Epidermal melanocyte (primary cell): Measurements from ENCODE around the gene TMEM229B.
"Not testable (repeated sequence)": the region's sequence is repeated elsewhere in the genome, so short reads cannot be mapped to it uniquely, and the experiment has no call there.

ENCODE experiments used
- DNase-seq: peaks from one replicate; pipeline ENCODE4 v3.0.0; 2011; ENCODE audit warnings: low spot score; ENCODE audit not compliant: insufficient read length

Gene TMEM229B

DNA sequence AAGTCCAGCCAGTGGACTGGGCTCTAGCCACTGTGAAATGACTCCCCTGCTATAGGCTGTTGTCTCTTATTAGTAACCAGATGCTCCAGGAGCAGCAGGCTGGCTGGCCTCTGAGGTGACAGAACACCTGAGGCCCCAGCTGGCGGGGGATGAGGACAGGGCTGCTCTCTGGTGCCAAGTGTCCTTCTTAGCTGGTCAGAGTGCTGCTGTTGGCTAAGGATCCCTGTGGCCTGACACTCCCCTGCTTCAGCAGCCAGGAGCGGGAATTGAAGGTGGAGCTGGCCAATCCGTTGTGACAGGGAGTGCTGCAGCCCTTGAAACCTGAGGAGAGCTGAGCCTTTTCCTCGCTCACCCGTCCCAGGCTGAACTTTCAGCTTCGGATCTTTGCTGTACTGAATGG is 30.7 kb downstream of the TMEM229B start:
- DNase-seq: no peak

DNA sequence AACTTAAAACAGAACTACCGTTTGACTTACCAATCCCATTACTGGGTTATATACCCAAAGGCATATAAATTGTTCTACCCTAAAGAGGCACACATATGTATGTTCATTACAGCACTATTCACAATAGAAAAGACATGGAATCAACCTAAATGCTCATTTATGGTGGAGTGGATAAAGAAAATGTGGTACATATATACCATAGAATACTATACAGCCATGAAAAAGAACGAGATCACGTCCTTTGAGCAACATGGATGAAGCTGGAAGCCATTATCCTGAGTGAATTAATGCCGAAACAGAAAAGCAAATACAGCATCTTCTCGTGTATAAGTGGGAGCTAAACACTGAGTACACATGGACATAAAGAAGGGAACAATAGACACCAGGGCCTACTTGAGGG is 31.8 kb downstream of the TMEM229B start:
- no peak for DNase-seq

DNA sequence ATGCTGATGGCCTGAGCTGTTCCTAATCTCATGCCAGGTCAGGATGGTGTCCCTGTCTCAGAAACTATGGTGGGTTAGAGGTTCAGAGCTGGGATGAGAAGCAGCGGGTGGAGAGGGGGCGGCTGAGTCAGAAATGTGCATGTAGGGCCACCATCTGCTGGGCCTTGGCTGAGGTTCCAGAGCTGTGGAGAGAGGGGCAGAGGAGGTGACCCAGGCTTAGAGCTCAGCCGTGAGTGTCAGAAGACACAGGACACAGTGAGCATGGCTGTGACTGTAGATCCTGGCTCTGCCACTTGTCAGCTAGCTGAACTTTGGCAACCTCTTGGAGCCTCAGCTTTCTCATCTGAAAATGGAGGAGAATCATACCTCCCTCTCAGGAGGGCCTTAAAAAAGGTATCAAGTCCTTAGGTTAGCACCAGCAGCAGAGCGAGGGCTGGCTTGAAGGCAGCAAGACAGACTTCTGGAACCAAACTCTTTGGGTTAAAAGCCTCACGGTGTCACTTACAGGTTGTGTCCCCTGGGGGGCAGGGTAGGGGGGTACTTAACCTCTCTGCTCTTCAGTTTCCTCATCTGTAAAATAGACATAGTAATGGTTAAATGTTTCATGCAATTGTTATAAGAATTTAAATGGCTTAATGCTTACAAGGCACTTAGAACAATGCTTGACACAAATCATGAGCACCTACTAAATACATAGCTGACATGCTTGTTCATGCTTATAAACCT is 34.8 kb downstream of the TMEM229B start:
- DNase-seq: no peak

DNA sequence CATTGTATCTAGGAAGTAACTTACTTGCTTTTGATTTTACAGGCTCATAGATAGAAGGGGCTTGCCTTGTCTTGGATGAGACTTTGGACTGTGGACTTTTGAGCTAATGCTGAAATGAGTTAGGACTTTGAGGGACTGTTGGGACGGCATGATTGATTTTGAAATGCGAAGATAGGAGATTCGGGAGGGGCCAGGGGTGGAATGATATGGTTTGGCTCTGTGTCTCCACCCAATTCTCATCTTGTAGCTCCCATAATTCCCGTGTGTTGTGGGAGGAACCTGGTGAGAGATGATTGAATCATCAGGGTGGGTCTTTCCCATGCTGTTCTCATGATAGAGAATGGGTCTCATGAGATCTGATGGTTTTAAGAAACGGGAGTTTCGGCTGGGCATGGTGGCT is 36.9 kb downstream of the TMEM229B start:
- DNase-seq: not testable (repeated sequence)

DNA sequence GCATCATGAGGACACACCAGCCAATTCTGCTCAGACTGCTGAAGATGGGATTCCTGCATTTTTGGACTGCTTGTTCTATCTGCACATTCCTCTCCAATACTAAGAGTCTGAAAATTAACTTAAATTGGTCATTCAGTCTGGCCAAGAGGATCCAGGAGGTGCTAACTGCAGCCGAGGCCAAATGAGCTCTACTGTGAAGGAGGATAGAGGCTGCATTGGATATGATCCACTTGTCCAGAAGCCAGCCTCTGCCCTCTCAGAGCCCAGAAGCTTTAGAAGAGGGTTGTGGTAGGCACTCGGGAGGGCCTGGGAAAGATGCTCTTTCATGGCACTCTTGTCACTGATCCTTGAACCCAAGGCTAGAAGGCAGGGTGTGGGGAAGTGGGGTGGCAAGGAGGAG is 39.4 kb downstream of the TMEM229B start:
- DNase-seq: no peak

DNA sequence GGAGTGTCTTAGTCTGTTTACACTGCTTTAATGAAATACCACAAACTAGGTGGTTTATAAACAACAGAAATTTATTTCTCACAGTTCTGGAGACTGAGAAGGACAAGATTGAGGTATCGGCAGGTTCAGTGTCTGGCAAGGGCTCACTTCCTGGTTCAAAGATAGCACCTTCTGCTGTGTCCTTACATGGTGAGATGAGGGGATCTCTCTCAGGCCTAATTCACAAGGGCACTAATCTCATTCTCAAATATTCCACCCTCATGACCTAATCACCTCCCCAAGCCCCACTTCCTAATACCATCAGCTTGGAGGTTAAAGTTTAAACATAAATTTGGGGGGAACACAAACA is 41.5 kb downstream of the TMEM229B start:
- DNase-seq: no peak

DNA sequence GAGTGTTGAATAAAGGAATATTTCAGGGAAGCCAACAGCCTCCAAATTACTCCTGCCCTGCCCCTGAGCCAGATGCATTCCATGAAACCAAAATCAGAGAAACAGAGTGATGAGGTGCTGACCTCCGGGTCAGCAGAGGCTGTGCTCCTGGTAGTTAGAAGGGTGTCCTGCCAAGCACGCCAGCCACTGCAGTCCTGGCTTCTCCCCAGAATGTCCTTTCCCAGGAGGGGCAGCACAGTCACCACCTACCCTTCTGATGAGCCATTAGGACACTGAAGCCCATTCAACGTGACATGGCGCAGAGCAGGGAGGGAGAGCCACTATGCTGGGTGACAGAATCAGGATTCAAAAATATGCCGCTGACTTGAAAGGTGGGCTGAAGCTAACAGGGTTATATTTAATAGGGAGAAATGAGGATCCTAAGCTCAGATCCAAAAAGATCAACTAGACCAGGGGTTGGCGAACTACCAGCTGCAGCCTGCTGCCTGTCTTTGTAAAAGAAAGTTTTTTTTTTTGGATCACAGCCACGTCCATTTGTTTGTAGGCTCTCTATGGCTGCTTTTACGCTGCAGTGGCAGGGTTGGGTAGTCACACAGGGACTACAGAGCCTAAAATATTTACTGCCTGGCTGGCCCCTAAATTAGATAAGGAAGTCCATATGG is 42.0 kb downstream of the TMEM229B start:
- no peak for DNase-seq

DNA sequence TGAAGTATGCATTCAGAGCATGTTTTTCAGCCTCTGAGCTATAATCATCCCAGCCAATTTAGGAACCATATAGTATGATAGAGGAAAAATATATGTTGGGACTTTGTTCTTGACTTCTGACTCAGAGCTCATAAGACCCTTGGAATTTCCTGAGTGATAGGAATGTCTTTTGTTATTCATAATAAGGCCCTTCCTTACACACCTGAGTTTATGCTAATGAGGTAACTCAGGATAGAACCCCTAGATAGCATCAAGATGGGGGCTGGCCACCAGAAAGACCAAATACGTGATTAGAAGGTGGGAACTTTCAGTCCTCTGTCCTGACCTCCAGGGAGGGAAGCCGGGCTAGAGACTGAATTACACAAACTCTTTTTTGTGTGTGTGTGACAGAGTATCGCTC is 44.1 kb downstream of the TMEM229B start:
- no peak for DNase-seq

DNA sequence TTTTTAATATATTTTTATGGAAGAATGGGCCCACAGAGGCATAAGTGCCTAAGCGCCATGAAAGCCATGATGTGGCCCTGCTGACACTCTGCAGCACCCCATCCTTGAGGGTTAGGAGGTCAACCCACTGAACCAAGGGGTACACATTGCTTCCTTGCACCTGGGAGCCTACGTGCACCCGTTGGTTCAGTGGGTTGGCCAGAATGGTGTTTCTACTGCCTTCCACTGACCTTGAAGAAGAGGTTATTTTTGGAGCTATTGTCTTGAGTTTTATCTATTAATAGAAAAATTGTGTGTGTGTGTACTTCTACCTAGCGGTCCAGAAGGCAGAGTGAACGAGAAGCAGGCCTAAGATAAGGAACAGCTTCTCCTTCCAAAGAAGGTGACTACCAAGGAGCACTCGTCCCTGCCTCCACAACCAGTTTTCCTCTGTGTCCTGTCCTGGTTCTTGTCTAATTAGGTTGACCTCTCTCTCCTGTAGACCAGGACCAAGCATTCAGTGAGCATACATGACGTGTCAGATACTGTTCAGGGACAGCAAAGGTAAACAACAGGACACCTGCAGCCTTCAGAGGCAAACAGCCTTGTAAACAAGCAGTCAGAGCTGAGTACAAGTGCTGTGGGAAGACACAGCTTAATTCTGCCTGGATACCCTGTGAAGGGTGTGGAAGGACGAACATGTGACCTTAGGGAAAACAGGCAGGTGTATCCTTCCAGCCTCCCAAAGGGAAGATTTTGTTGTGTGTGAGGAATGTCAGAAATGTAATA is 46.2 kb downstream of the TMEM229B start:
- no peak for DNase-seq

DNA sequence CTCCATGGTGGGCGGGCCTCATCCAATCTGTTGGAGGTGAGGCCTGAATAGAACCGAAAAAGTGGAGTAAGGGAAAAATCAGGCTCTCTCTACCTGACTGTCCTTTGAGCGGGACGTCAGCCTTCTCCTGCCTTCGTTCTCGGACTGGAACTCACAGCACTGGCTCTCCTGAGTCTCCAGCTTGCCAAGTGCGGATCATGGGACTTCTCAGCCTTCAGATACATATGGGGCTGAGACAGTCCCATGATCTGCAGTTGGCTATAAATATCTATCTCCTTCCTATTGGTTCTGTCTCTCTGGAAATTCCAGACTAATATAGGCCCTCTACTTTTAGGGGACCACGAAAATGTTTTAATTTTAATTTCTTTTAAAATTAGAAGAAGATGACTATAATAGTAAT is 46.8 kb downstream of the TMEM229B start:
- DNase-seq: no peak

DNA sequence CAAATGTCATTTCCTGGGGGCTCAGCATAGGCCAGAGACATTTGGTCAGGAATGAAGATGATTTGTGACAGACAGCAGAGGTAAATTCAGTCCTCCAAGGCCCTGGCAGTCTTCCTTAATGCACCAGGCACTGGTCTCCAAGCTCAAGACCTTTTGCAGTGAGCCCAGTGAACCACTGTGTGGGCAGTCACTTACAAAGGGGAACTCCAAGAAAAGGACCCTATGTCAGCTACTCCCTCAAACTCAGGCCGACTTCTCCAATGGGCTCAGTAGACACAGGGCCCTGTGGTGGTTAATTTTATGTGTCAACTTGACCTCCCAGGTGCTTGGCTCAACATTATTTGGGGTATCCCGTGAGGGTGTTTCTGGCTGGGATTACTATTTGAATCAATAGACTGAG is 47.3 kb downstream of the TMEM229B start:
- no peak for DNase-seq

DNA sequence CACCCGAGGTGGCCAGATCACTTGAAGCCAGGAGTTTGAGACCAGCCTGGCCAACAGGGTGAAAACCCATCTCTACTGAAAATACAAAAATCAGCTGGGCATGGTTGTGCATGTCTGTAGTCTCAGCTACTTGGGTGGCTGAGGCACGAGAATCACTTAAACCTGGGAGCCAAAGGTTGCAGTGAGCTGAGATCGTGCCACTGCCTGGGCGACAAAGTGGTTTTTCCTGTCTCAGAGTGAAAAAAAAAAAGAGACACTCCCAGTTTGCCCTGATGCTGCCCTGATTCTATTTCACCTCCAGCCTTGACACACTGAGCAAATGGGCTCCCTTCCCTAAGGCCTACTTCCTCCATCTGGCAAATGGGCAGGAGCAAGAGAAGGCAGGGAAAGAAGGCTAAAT is 48.0 kb downstream of the TMEM229B start:
- no peak for DNase-seq

DNA sequence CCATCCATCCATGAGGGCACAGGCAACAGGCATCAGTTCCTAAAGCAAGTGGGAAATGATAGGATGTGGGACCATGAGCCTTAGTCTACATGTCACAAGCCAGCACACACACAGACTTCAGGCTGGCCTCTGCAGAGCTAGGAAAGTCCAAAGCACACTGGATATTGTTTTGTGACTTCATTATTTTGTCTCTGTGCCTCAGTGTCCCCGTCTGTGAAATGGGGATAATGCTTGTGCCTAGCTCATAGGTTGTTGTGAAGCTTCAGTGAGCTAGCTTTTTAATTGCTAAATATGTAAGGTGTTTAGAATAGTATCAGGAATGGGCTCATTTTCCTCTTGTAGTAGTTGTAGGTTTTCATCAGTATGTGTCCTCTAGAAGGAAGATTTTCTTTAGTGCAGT is 49.6 kb downstream of the TMEM229B start:
- no peak for DNase-seq

DNA sequence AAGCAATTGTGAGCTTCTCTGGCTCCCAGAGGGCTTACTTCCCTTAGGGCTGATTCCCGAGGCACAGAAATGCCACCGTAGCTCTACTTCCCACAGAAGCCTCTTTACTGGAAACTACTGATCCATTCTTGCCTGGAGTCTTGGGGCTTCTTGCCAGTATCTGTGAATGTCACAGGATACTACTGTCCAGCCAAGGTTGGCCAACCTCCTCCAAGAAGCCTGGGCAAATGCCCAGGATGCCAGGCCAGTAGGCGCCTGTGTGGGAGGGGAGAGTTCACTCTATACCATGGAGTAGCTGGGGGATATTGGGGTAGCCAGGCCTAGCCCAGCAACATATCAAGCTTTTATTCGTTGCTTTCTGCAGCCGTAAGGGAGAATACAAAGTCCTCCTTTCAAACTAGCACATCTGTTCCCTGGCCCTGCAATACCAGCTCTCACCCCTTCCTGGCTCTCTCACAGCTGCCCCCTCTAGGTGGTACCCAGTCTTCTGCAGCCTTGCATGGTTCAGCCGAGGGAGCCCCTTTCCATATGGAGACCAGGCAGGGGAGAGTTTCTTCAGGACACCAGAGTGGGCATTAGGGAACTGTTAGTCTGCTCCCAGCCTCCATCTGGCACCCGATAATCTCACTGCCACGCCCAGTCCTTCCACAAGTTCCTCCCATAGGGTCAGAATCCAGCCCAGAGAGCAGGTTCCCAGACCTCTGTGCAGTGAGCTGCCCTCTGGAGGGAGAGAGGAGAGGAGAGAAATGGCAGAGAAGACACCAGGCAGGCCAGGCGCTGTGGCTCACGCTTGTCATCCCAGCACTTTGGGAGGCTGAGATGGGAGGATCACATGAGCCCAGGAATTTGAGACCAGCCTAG is 52.3 kb downstream of the TMEM229B start:
- no peak for DNase-seq

DNA sequence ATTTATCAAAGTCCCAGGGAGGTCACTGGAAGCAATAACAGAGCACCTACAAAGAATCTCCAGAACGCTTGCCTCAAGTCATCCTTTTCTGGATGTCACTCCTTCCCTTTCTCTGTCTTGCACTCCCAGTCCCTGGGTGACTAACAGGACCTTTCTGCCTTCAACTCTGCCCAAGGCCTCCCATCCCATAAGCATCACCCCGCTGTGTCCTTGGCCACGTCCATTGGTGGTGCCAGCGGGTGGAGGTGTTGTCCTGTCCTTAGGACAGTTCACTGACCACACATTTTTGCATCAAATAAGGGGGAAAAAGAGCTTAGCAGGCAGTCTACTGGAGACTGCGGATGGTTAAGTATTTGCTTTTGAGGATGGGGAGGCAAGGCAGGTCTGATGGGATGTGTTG is 52.9 kb downstream of the TMEM229B start:
- DNase-seq: no peak

DNA sequence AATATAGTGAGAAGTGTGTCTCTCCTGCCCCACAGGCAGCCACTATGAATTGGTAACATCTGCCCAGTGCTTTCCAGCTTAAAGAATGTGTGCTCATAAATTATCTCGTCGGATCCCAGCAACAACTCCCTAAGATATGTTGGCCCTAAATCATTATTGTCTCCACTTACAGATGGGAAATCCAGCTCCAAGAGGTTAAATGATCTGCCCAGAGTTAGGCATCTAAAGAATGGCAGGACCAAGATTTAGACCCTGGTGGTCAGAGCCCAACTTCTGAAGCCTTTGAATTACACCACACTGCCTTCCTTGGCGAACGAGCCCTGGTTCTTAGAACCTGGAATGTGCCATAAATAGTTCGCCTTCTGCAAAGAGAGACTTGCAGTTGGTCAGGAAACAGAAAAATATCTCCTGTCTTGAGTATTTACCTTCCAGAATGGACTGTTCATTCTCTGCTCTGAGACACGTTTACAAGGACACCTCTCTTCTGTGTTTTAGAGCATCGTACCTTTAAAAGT is 56.4 kb downstream of the TMEM229B start:
- peak; percentile 29 for DNase-seq

DNA sequence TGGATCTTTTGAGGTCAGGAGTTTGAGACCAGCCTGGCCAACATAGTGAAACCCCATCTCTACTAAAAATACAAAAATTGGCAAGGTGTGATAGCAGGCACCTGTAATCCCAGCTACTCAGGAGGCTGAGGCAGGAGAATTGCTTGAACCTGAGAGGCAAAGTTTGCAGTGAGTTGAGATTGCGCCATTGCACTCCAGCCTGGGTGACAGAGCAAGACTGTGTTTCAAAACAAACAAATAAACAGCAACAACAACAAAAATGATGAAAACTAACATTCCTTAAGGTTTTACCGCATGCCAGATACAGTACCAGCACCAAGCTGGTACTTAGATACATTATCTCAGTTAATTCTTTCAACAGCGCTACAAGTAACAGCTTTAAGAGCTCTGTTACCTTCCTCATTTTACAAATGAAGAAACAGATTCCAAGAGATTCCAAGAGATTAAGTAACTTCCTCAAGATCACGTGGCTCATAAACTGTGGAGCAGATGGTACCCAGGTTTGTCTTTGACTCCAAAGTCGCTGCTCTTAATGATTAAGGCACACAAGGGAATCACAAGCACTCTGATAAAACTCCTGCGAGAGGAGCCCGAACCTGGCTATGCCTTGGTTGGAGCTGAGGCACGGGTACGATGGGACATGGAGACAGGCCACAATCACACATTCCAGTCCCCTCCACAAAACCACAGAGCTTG is 58.9 kb downstream of the TMEM229B start:
- DNase-seq: no peak

DNA sequence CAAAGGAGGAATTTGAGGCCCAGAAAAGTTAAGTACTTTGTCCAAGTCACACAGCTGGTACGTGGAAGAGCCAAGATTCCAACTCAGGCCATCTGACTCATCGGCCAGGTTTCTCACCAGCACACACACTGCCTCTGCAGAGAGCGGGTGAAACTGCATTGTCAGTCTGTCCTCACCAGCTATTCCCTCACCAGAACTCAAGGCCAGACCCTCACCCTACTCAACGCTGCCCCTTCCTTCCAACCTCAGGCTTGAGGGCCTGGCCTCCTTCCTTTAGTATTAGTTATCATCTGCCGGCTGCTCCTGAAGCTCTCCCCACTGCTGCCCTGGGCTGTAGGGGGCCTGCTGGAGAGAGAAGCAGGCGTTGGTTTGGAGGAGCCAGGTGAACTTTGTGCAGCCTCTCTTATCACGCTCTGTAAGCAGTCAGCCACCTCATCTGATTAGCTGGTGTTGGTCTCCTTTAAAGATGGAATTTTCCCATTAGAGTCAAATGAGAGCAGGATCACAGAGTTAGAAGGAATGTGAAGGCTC is 60.0 kb downstream of the TMEM229B start:
- DNase-seq: no peak

DNA sequence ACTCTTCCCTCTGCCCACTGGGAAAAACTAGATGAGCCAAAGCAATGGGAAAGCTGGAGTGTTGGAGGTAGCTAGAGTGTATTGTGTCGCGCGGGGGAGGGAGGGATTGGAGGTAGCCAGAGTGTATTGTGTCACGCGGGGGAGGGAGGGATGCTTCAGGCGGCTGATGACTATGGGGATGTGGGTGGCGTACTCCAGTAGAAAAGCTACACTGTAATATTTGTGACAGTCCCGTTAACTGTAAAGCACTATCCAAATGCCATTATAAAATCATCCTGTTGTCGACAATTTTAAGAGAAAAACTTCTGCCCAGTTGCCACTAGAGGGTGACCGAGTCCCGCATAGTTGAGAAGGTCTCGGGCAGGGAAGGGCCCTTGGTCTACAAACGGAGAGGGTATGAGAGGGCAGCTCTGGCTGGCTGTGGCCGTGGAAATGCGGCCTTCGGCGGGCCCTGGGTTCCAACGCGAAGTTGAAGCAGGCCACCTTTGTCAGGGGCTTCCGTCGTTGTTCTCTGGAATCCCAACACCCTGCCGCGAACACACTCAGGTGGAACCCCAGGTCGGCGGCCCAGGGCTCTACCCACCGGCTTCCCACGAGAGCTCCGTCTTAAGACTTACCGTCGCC is 61.4 kb downstream of the TMEM229B start:
- peak; percentile 83 for DNase-seq

DNA sequence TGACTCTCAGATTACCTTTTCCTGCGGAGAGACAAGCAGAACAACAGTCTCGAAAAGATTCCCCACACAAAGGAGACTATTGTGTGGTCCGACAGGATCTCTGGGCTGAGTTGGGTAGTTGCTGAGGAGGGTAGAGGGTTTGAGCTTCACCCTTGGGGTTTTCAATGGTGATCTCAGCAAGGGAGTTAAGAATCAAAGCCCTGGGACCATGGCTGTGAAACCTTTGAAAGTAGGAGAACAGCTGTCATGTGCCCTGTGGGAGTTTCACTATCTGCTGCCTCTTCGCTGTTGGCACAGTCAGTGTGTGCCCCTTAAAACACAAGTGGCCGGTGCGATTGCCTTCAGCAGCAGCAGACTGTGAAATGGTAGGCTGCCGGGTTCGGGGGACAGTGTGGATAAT is 62.4 kb downstream of the TMEM229B start:
- peak; percentile 55 for DNase-seq
